ENCODE measurements around the gene SHISAL1.
A peak's percentile ranks its signal among the peaks of the same experiment; 100 is the strongest.

The SHISAL1 gene

GRCh38 chr22:44276041-44276440 lies 36.7 kb downstream of the SHISAL1 start:
- no peak for DNase-seq

DNA sequence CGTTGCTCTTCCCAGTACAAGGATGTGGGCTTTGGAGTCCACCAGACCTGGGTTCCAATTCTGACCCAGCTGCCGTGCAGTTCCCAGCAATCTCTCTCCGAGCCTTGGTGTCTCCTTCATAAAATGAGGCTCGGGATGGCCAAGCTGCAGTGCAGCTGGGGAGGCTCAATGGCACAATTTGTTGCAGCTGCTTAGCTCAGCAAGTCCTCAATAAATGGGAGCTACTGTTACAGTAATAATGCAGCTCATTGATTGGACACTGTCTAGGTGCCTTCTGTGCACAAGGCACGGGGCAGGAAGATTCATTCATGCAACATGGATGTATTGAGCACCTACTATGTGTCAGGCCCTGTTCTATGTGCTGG lies 37.1 kb downstream of the SHISAL1 start:
- DNase-seq = no peak

GRCh38 chr22:44274918-44275630 lies 37.7 kb downstream of the SHISAL1 start:
- DNase-seq = no peak

- DNase-seq = no peak
Observed at GRCh38 chr22:44273175-44273574, 39.6 kb downstream of the SHISAL1 start.

- DNase-seq = no peak
Observed at GRCh38 chr22:44272401-44272771, 40.4 kb downstream of the SHISAL1 start.

DNA sequence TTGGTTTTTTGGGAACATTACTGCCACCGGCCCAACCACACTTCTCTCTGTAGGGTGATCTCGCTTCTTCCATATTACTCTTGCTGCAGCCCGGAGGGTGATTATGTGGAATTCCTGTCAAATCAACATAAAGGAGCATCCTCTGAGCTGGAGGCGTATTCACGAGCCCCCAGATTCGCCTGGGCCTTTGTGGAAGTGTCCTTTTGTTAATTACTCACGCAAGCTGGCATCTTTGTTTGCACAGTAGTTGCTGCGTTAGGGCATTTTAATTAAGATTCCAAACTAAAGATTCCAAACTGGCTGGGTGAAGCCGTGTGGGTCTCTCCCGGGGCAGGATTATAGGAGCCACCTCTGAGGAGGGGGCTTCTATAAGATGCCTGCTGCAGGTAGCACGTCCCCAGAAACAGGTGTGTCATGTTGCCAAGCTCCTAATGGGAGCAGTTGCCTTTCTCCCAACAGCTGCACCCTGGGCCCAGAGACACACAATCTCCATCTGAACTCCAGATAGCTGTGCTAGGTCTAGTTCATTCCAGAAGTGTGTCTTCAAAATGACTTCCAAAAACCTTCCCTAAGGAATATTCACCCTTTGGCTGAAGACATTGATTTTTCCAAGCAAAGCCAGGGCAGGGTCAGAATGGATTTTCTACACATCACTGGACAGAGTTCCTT lies 40.9 kb downstream of the SHISAL1 start:
- DNase-seq = no peak

GRCh38 chr22:44271010-44271500 lies 41.7 kb downstream of the SHISAL1 start:
- DNase-seq = no peak

- DNase-seq = no peak
Observed at GRCh38 chr22:44270556-44270880, 42.2 kb downstream of the SHISAL1 start.

- no peak for DNase-seq
Observed at GRCh38 chr22:44269757-44270555, 42.8 kb downstream of the SHISAL1 start.

DNA sequence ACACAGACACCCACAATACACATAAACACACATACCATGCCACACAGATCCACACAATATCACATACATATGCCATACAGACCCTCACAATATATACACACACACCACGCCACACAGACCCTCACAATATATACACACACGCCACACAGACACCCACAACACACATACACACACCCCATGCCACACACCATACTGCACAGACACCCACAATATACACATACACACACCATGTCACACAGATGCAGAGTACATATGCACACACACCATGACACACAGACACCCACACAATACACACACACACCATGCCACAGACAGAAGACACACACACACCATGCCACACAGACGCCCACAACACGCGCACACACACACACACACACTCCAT lies 43.6 kb downstream of the SHISAL1 start:
- no peak for DNase-seq

DNA sequence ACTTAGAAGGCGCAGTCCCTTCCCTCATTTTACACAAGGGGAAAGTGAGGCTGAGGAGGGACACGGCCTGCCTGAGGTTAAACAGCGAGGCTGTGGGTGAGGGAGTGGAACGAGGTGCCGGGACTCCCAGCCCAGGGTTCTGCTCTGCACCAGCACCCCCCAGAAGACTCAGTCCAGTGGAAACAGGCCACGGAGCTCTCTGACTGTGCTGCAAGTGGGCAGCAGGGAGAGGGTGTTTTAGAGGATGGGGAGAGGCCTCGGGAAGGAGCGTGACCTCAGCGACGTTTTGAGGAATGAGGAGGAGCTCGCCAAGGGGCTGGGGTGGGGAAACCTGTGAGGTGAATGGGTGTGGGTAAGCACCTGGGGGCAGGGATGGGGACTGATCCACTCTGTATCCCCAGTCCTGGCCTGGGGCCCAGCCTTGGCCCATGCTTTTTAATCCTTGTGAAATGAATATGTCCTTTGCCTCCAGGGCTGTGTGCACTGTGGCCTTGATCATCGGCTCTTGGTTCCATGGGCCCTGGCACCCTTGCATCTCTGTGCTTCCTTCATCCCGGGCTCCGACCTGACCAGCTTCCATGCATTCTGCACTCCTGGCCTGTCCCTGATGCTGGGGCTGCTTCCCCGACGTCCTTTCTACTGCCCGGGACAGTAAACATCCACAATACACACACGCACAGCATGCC lies 44.2 kb downstream of the SHISAL1 start:
- DNase-seq = no peak

DNA sequence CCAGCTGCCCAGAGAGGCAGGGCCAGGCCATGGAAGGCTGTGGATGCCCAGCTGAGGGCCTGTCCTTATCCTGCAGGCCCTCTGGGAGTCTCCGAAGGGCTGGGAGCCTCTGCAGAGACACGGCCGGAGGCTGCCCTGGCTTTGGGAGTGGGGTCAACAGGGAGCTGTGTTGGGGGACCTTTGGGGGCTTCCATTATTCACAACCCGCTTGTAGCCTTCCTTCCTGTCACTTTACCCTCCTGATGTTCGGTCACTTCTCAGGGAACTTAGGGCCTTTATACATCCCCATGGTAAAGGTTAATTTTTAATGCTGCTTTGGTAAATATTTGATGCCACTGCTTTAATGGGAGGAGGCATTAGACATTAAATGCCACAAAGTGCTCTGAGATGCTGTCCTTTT lies 44.9 kb downstream of the SHISAL1 start:
- DNase-seq = no peak

- no peak for DNase-seq
Observed at GRCh38 chr22:44266796-44267760, 45.7 kb downstream of the SHISAL1 start.

DNA sequence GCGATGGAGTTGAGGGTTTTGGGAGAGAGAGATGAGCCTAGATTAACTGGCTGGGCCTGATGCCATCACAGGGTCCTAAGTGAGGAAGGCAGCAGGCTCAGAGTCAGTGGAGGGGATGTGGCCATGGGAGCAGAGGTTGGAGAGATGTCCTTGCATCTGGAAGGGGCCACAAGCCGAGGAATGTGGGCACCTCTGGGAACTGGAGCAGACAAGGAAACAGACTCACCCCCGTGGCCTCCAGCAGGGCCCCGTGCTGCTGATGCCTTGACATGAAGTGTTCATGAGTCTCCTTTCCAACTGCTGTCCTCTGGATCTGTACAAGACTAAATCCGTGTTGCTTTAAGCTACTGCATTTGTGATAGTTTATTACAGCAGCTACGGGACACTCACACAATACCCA lies 49.2 kb downstream of the SHISAL1 start:
- DNase-seq = no peak

GRCh38 chr22:44261861-44262595 lies 50.7 kb downstream of the SHISAL1 start:
- peak; percentile 15 for DNase-seq

- DNase-seq = no peak
Observed at GRCh38 chr22:44261164-44261860, 51.4 kb downstream of the SHISAL1 start.

DNA sequence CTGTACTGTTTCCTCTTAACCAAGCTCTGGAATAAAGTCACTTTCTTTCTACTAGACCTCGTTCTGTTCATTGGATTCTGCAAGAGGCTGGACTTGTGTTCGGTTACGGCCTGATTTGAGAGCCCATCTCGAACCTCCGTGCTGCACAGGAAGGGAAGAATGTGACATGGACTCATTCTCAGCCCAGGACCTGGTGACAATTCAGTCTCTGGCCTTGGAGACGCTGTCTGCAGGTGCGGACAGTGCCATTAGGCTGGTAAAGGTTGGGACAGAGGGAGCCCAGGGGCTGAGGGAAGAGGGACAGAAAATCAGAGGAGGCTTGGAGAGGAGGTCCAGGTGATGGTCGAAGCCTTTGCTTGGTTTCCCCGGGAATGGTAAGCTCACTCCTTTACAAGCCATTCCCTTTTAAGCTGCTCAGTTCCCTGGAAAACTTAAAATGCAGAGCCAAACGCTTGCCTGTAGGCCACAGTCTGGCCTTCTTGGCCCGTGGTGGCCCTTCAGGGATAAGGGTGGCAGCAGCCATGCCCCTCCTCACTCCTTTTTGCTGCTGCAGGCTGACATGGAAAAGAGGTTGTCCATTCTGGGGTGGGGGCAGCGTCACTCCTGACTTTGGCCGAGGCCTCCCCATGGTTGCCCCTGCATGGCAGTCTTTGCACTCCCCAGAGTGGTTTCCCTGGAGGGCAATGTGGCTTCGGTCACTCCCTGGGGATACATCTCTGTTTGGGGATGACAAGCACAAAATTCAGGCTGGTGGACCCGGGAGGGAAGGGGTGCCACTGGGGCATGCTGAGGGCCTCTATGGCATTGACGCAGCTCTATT lies 52.3 kb downstream of the SHISAL1 start:
- no peak for DNase-seq

DNA sequence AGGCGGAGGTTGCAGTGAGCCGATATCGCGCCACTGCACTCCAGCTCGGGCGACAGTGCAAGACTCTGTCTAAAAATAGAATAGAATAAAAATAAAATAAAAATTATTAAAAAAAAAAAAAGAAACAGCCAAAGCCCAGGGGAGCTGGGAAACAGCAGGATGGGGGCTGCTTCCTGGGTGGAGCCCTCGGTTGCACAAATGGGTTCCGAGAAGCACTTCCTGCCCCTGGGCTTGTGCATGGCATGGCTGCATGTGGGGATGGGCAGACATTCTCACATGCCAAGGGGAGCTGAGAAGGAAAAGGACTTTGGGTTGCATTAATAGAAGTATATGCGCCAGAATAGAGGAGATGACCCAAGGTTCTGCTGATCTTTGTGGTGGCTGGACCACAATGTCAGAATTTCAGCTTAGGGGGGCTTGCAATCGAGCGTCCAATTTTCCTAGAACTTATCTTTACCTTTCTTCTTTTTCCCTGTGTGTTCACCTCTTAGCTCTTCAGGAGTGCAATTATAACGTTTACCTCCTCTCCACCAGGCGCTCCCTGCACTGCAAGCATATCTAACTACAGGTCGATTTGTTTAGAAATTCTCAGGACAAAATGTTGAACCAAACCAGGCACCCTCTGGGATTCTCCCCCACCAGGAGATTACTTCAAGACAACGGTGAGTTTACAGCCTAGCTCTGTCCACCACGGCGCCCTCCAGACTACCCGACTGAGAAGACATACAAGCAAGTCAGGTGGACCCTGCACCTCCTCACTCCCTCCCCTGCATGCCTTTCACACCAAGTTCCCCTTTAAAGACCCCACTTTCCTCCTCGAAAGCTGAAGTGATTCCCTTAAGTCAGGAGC lies 53.2 kb downstream of the SHISAL1 start:
- no peak for DNase-seq

Measured in DMS153 (cell line).